ENCODE results near the gene FCGR3A. TPM values are rescaled to one million over a fixed set of nuclear protein-coding genes. Genes with fewer than 3 reads are reported as not detected.
A peak's percentile ranks its signal among the peaks of the same experiment; 100 is the strongest.
"Not testable (repeated sequence)": the region's sequence is repeated elsewhere in the genome, so short reads cannot be mapped to it uniquely, and the experiment has no call there.

Gene FCGR3A
- total and polyA plus RNA-seq, 10 donors = 35.5 to 532 (median 283) TPM

- Histone ChIP-seq H3K4me3 (peak overlapping the region in 1 of 8 donors; percentile 36), H3K4me1 (peaks cover 0 to 23% (median 6%) of the 10 kb centered on the region in 6 donors), H3K27ac (peak overlapping the region in 7 of 8 donors; percentile 69 to 87 (median 76))
- 13 to 21% (median 19%) methylated on average over 4 of the region's 4 CpGs for WGBS, 5 donors
- not testable (repeated sequence) for DNase-seq; H3K27me3 ChIP-seq (replicated peaks in 1 of 7); H3K9me3 ChIP-seq; H3K36me3 ChIP-seq
- TF ChIP-seq POLR2AphosphoS5 (IDR thresholded peaks at IDR 0.05) (peak in 1 of 3 donors; percentile 46), CTCF (IDR thresholded peaks at IDR 0.05 in 8 of 11, conservative IDR thresholded peaks at IDR 0.05 in 3 of 11) (peak in 5 of 11 experiments; percentile 14 to 27 (median 23))
- intact Hi-C loops (cut with DNase I; ENCODE audit: low total_unique reads) = loop anchor here (10.0 kb wide), 1 partner anchor 184 kb away; the partner anchor contains the start of gene DUSP12
Measured at GRCh38 chr1:161560960-161561715, 11.5 kb upstream of the FCGR3A start.

- peaks cover 0 to 28% (median 7%) of the 10 kb centered on the region in 6 donors for H3K4me1 ChIP-seq
- DNase-seq; H3K9me3 ChIP-seq; H3K27me3 ChIP-seq (replicated peaks in 1 of 7); H3K27ac ChIP-seq; intact Hi-C loops (cut with DNase I; ENCODE audit: low total_unique reads); H3K4me3 ChIP-seq; H3K36me3 ChIP-seq: not testable (repeated sequence)
- WGBS, 5 donors = 70 to 88% (median 79%) methylated on average over 5 to 6 of the region's 6 CpGs
Measured at GRCh38 chr1:161557506-161558450, 8.2 kb upstream of the FCGR3A start.

- intact Hi-C loops (cut with DNase I; ENCODE audit: low total_unique reads) = not testable (repeated sequence)
Measured at GRCh38 chr1:161556990-161557389, 7.4 kb upstream of the FCGR3A start.

GRCh38 chr1:161556143-161556542 is 6.5 kb upstream of the FCGR3A start:
- intact Hi-C loops (cut with DNase I; ENCODE audit: low total_unique reads); H3K27me3 ChIP-seq (replicated peaks in 1 of 7); DNase-seq; H3K4me3 ChIP-seq; H3K36me3 ChIP-seq; H3K9me3 ChIP-seq: not testable (repeated sequence)
- 65 to 91% (median 79%) methylated on average over 3 of the region's 3 CpGs for WGBS, 5 donors
- H3K27ac ChIP-seq = peak overlapping the region in 4 of 8 donors; percentile 81 to 90 (median 88)
- peaks cover 0 to 20% (median 5%) of the 10 kb centered on the region in 6 donors for H3K4me1 ChIP-seq

More at GRCh38 chr1:161556990-161557389, 7.4 kb upstream of the FCGR3A start:
- H3K4me3 ChIP-seq; H3K36me3 ChIP-seq; H3K27ac ChIP-seq; DNase-seq; H3K27me3 ChIP-seq (replicated peaks in 1 of 7); H3K9me3 ChIP-seq: not testable (repeated sequence)
- 60 to 100% (median 88%) methylated on average over 1 to 2 of the region's 2 CpGs; no CpG with 5 or more reads in 1 of the 5 donors for WGBS, 5 donors
- H3K4me1 ChIP-seq = peaks cover 0 to 28% (median 7%) of the 10 kb centered on the region in 6 donors

- H3K27me3 ChIP-seq (replicated peaks in 1 of 7); H3K9me3 ChIP-seq; DNase-seq; H3K36me3 ChIP-seq; intact Hi-C loops (cut with DNase I; ENCODE audit: low total_unique reads): not testable (repeated sequence)
- 4 to 36% (median 10%) methylated on average over 1 of the region's 1 CpG for WGBS, 5 donors
- Histone ChIP-seq H3K4me1 (peaks cover 0 to 16% (median 5%) of the 10 kb centered on the region in 6 donors), H3K4me3 (peak overlapping the region in 1 of 8 donors; percentile 48), H3K27ac (peak overlapping the region in 7 of 8 donors; percentile 67 to 90 (median 82))
Measured at GRCh38 chr1:161554815-161555417, 5.3 kb upstream of the FCGR3A start.

- H3K27ac ChIP-seq = peak overlapping the region in 7 of 8 donors; percentile 67 to 90 (median 82)
- DNase-seq; H3K27me3 ChIP-seq (replicated peaks in 1 of 7); H3K36me3 ChIP-seq; intact Hi-C loops (cut with DNase I; ENCODE audit: low total_unique reads); H3K9me3 ChIP-seq: not testable (repeated sequence)
- peaks cover 0 to 16% (median 5%) of the 10 kb centered on the region in 6 donors for H3K4me1 ChIP-seq
- peak overlapping the region in 1 of 8 donors; percentile 48 for H3K4me3 ChIP-seq
- 48 to 86% (median 71%) methylated on average over 3 of the region's 3 CpGs for WGBS, 5 donors
Measured at GRCh38 chr1:161554340-161554739, 4.7 kb upstream of the FCGR3A start.

- H3K36me3 ChIP-seq; intact Hi-C loops (cut with DNase I; ENCODE audit: low total_unique reads); H3K4me3 ChIP-seq; H3K27me3 ChIP-seq (replicated peaks in 1 of 7); DNase-seq; H3K9me3 ChIP-seq: not testable (repeated sequence)
- WGBS, 5 donors = 82 to 100% (median 86%) methylated on average over 1 to 2 of the region's 2 CpGs
- Histone ChIP-seq H3K4me1 (peaks cover 0 to 16% (median 5%) of the 10 kb centered on the region in 6 donors), H3K27ac (peak overlapping the region in 5 of 8 donors; percentile 81 to 90 (median 88))
Measured at GRCh38 chr1:161553631-161554030, 4.0 kb upstream of the FCGR3A start.

GRCh38 chr1:161550942-161551341 is 1.3 kb upstream of the FCGR3A start:
- peaks cover 0 to 13% (median 4%) of the 10 kb centered on the region in 6 donors for H3K4me1 ChIP-seq
- H3K4me3 ChIP-seq = peak overlapping the region in 1 of 8 donors; percentile 58
- peak overlapping the region in 3 of 8 donors; percentile 75 to 87 (median 80) for H3K27ac ChIP-seq
- H3K9me3 ChIP-seq; H3K36me3 ChIP-seq; intact Hi-C loops (cut with DNase I; ENCODE audit: low total_unique reads); DNase-seq; H3K27me3 ChIP-seq (replicated peaks in 1 of 7): not testable (repeated sequence)
- WGBS, 5 donors = 88 to 94% (median 89%) methylated on average over 5 of the region's 5 CpGs
